Astrocyte (in vitro differentiated cells and primary cell): ENCODE measurements around the gene KLRC4.
"Not testable (repeated sequence)": the region's sequence is repeated elsewhere in the genome, so short reads cannot be mapped to it uniquely, and the experiment has no call there.

Source experiments
- CTCF ChIP-seq: IDR thresholded peaks from 2 replicates; pipeline ENCODE4 v1.5.1; 2011; ENCODE audit warnings: low read depth, mild to moderate bottlenecking, inconsistent platforms, low read length, moderate library complexity; ENCODE audit not compliant: insufficient read depth
- EZH2 ChIP-seq: IDR thresholded peaks from 2 replicates; pipeline ENCODE4 v1.6.1; 2012; ENCODE audit warnings: mild to moderate bottlenecking, low read length, inconsistent platforms; ENCODE audit not compliant: insufficient read depth

GRCh38 chr12:10441144-10441543 is 31.6 kb upstream of the KLRC4 start:
- TF ChIP-seq EZH2, CTCF: not testable (repeated sequence)
